ENCODE data around the gene FHIP1A. TPM values are rescaled to one million over a fixed set of nuclear protein-coding genes. Genes with fewer than 3 reads are reported as not detected.

The FHIP1A gene
- total and polyA plus RNA-seq, 9 of the 15 experiments (the other 6 are each of a cell fraction or from before 2014, with no cell fraction given), result 0.01 to 0.95 (median 0.04) TPM; not detected in 4

DNA sequence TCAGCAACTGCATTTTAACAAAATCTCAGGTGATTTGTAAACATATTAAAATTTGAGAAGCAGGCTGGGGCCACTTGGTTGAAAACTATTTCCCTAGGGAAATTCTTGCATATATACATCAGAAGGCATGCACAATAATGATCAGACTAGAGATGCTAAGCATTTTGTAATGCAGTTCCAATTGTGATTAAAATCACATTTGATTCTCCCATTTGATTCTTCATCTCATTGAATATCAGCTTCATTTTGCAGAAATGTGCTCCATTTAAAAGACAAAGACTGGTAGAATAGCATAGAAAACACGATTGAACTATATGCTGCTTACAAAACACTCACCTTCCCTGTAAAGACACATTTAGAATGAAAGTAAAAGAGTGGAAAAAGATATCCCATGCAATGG lies 32.4 kb upstream of the FHIP1A start (continued):
- TF ChIP-seq, protein P1, sequence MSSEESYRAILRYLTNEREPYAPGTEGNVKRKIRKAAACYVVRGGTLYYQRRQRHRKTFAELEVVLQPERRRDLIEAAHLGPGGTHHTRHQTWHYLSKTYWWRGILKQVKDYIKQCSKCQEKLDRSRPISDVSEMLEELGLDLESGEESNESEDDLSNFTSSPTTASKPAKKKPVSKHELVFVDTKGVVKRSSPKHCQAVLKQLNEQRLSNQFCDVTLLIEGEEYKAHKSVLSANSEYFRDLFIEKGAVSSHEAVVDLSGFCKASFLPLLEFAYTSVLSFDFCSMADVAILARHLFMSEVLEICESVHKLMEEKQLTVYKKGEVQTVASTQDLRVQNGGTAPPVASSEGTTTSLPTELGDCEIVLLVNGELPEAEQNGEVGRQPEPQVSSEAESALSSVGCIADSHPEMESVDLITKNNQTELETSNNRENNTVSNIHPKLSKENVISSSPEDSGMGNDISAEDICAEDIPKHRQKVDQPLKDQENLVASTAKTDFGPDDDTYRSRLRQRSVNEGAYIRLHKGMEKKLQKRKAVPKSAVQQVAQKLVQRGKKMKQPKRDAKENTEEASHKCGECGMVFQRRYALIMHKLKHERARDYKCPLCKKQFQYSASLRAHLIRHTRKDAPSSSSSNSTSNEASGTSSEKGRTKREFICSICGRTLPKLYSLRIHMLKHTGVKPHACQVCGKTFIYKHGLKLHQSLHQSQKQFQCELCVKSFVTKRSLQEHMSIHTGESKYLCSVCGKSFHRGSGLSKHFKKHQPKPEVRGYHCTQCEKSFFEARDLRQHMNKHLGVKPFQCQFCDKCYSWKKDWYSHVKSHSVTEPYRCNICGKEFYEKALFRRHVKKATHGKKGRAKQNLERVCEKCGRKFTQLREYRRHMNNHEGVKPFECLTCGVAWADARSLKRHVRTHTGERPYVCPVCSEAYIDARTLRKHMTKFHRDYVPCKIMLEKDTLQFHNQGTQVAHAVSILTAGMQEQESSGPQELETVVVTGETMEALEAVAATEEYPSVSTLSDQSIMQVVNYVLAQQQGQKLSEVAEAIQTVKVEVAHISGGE (CRISPR knock-in tag; IDR thresholded peaks at IDR 0.05), result no peak
- TF ChIP-seq XRCC3 (IDR thresholded peaks at IDR 0.05) (no peak), CBX1 (IDR thresholded peaks at IDR 0.05; ENCODE audit: low read depth) (no peak), BRCA1 (IDR thresholded peaks at IDR 0.05) (no peak), BRCA1 (CRISPR knock-in tag; IDR thresholded peaks at IDR 0.05) (no peak), ZNF174 (CRISPR knock-in tag; IDR thresholded peaks at IDR 0.05) (no peak)

GRCh38 chr4:151389311-151389710 lies 19.7 kb upstream of the FHIP1A start:
- peaks cover 0 to 3% of the 10 kb centered on the region in 2 experiments; a peak in 2 of 5 replicates for H3K27me3 ChIP-seq (ENCODE audit: control insufficient read depth in 2 of 2, insufficient read depth in 2 of 2, low read length in 2 of 2)
- intact Hi-C loops (cut with micrococcal nuclease) (no loop called here), in situ Hi-C loops (cut with MboI) (no loop called here)
- BruUV-seq (replicated peaks), result no TSS peak
- DNase-seq (ENCODE audit: extremely low read depth in 1 of 4, low spot score in 3 of 4) (no peak), ATAC-seq (no peak), FAIRE-seq (no peak)
- no peaks in the 10 kb centered on the region for H3K9me3 ChIP-seq (replicated peaks; ENCODE audit: control insufficient read depth, insufficient read depth, low read depth, low read length)
- no peaks in the 10 kb centered on the region for H3K79me2 ChIP-seq (ENCODE audit: control insufficient read depth, insufficient read depth, low read length)
- H3K36me3 ChIP-seq (ENCODE audit: control insufficient read depth, insufficient read depth, low read length), result no peaks in the 10 kb centered on the region
- ChIA-PET POLR2A (no interaction called here), CTCF (ENCODE audit: low intra/inter-chr PET ratio) (no interaction called here)
- H3K4me3 ChIP-seq, result no peak overlapping the region
- H3K4me1 ChIP-seq (replicated peaks in 1 of 2; ENCODE audit: control insufficient read depth in 2 of 2, insufficient read depth in 2 of 2, low read length in 2 of 2), result no peaks in the 10 kb centered on the region
- H3K9ac ChIP-seq (ENCODE audit: insufficient read depth in 1 of 2, low read depth in 2 of 2, low read length in 2 of 2), result no peak overlapping the region
- H4K20me1 ChIP-seq (replicated peaks; ENCODE audit: control insufficient read depth, insufficient read depth, low read length), result no peaks in the 10 kb centered on the region
- no peak overlapping the region for H3K27ac ChIP-seq (ENCODE audit: extremely low read depth, low read depth, low read length)
- WGBS (ENCODE audit: insufficient coverage, low coverage, missing lambda C conversion rate), result 0% methylated on average over 2 of the region's 2 CpGs
- H2AFZ ChIP-seq (ENCODE audit: low read depth, low read length), result no peak overlapping the region
- no peak overlapping the region for H3K4me2 ChIP-seq (ENCODE audit: insufficient read depth, low read length)
- H3K9me1 ChIP-seq (ENCODE audit: control insufficient read depth, insufficient read depth, low read length), result no peaks in the 10 kb centered on the region
- TF ChIP-seq RFX5 (IDR thresholded peaks at IDR 0.05; ENCODE audit: low read depth, low read length) (no peak), ELK3 (CRISPR knock-in tag; IDR thresholded peaks at IDR 0.05) (no peak), TGIF2 (CRISPR knock-in tag; IDR thresholded peaks at IDR 0.05) (no peak), HNRNPUL1 (IDR thresholded peaks at IDR 0.05; ENCODE audit: low read length) (no peak), TEAD2 (tag; IDR thresholded peaks at IDR 0.05) (no peak), ELF2 (CRISPR knock-in tag; IDR thresholded peaks at IDR 0.05) (no peak), ZNF561 (CRISPR knock-in tag; conservative IDR thresholded peaks at IDR 0.05) (no peak), NCOA1 (IDR thresholded peaks at IDR 0.05; ENCODE audit: low read depth) (no peak), ETV1 (tag; conservative IDR thresholded peaks at IDR 0.05; ENCODE audit: low read depth) (no peak), SRF (CRISPR knock-in tag; IDR thresholded peaks at IDR 0.05) (no peak)
- TF ChIP-seq, protein P2, sequence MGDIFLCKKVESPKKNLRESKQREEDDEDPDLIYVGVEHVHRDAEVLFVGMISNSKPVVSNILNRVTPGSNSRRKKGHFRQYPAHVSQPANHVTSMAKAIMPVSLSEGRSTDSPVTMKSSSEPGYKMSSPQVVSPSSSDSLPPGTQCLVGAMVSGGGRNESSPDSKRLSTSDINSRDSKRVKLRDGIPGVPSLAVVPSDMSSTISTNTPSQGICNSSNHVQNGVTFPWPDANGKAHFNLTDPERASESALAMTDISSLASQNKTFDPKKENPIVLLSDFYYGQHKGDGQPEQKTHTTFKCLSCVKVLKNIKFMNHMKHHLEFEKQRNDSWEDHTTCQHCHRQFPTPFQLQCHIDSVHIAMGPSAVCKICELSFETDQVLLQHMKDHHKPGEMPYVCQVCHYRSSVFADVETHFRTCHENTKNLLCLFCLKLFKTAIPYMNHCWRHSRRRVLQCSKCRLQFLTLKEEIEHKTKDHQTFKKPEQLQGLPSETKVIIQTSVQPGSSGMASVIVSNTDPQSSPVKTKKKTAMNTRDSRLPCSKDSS (IDR thresholded peaks at IDR 0.05; ENCODE audit: low read depth, partially characterized antibody), result no peak
